ENCODE data around the gene TPTE2.

The TPTE2 gene

GRCh38 chr13:19590423-19590822 is 29.1 kb upstream of the TPTE2 start:
- DNase-seq (ENCODE audit: low read depth, low spot score), result no peak
- TF ChIP-seq CTCF (IDR thresholded peaks at IDR 0.05; ENCODE audit: low read depth, low read length), result no peak
- in situ Hi-C loops (cut with HindIII; ENCODE audit: low sequenced_read_pairs), result no loop called here
- H3K4me3 ChIP-seq (ENCODE audit: low read depth, low read length), result no peak overlapping the region

GRCh38 chr13:19589312-19589711 is 28.0 kb upstream of the TPTE2 start:
- in situ Hi-C loops (cut with HindIII; ENCODE audit: low sequenced_read_pairs), result no loop called here

GRCh38 chr13:19587635-19588300 is 26.4 kb upstream of the TPTE2 start:
- in situ Hi-C loops (cut with HindIII; ENCODE audit: low sequenced_read_pairs), result no loop called here
- peak; percentile 45 for TF ChIP-seq CTCF (IDR thresholded peaks at IDR 0.05; ENCODE audit: low read depth, low read length)
- peak; percentile 48 for DNase-seq (ENCODE audit: low read depth, low spot score)
- no peak overlapping the region for H3K4me3 ChIP-seq (ENCODE audit: low read depth, low read length)

More at GRCh38 chr13:19589312-19589711, 28.0 kb upstream of the TPTE2 start:
- H3K4me3 ChIP-seq (ENCODE audit: low read depth, low read length), result no peak overlapping the region
- TF ChIP-seq CTCF (IDR thresholded peaks at IDR 0.05; ENCODE audit: low read depth, low read length), result no peak
- no peak for DNase-seq (ENCODE audit: low read depth, low spot score)

- no peak overlapping the region for H3K4me3 ChIP-seq (ENCODE audit: low read depth, low read length)
- in situ Hi-C loops (cut with HindIII; ENCODE audit: low sequenced_read_pairs), result no loop called here
- no peak for TF ChIP-seq CTCF (IDR thresholded peaks at IDR 0.05; ENCODE audit: low read depth, low read length)
These were observed 25.7 kb upstream of the TPTE2 start for GRCh38 chr13:19586904-19587634.

GRCh38 chr13:19581675-19582074 is 20.3 kb upstream of the TPTE2 start:
- H3K4me3 ChIP-seq (ENCODE audit: low read depth, low read length), result no peak overlapping the region
- in situ Hi-C loops (cut with HindIII; ENCODE audit: low sequenced_read_pairs), result no loop called here
- DNase-seq (ENCODE audit: low read depth, low spot score), result no peak
- no peak for TF ChIP-seq CTCF (IDR thresholded peaks at IDR 0.05; ENCODE audit: low read depth, low read length)

More at GRCh38 chr13:19586904-19587634, 25.7 kb upstream of the TPTE2 start:
- DNase-seq (ENCODE audit: low read depth, low spot score), result peak; percentile 9

- no peak overlapping the region for H3K4me3 ChIP-seq (ENCODE audit: low read depth, low read length)
- in situ Hi-C loops (cut with HindIII; ENCODE audit: low sequenced_read_pairs), result no loop called here
- TF ChIP-seq CTCF (IDR thresholded peaks at IDR 0.05; ENCODE audit: low read depth, low read length), result no peak
These were observed 13.9 kb upstream of the TPTE2 start for GRCh38 chr13:19575230-19575629.

More at GRCh38 chr13:19575230-19575629, 13.9 kb upstream of the TPTE2 start:
- no peak for DNase-seq (ENCODE audit: low read depth, low spot score)
